HTR-8/SVneo (cell line): ENCODE data around the gene SRMS.

ENCODE experiments used
- DNase-seq: peaks from one replicate; pipeline ENCODE4 v3.0.0; 2011; ENCODE audit warnings: low spot score, mixed read lengths; ENCODE audit not compliant: insufficient read length
- FAIRE-seq: peaks from 2 replicates; lab custom pipeline; 2011; peaks lifted over from hg19 to GRCh38; lab: Jason Lieb, UNC

Gene SRMS

GRCh38 chr20:63540417-63541186 is 6.9 kb downstream of the SRMS start:
- no peak for DNase-seq
- peak; percentile 93 for FAIRE-seq

GRCh38 chr20:63539441-63540370 is 7.8 kb downstream of the SRMS start:
- no peak for DNase-seq
- FAIRE-seq = no peak

GRCh38 chr20:63539092-63539430 is 8.5 kb downstream of the SRMS start:
- FAIRE-seq (no peak), DNase-seq (no peak)

GRCh38 chr20:63538204-63539091 is 9.1 kb downstream of the SRMS start:
- no peak for FAIRE-seq
- peak; percentile 95 for DNase-seq

GRCh38 chr20:63537525-63538203 is 9.9 kb downstream of the SRMS start:
- peak; percentile 99 for FAIRE-seq
- peak; percentile 100 for DNase-seq

GRCh38 chr20:63536997-63537524 is 10.5 kb downstream of the SRMS start, which contains the start of gene PTK6:
PTK6 (minus strand) TSS chr20:63537376; CDS start chr20:63537314, 62 bp downstream.
- FAIRE-seq (peak; percentile 46), DNase-seq (no peak)

- FAIRE-seq = peak; percentile 70
- DNase-seq = no peak
Measured at GRCh38 chr20:63536241-63536977, 11.1 kb downstream of the SRMS start.

- FAIRE-seq = peak; percentile 89
- DNase-seq = no peak
Measured at GRCh38 chr20:63534831-63535651, 12.5 kb downstream of the SRMS start.

- FAIRE-seq (no peak), DNase-seq (no peak)
Measured at GRCh38 chr20:63534427-63534830, 13.1 kb downstream of the SRMS start.

GRCh38 chr20:63533871-63534393 is 13.6 kb downstream of the SRMS start:
- FAIRE-seq (no peak), DNase-seq (no peak)

- FAIRE-seq = no peak
- no peak for DNase-seq
Measured at GRCh38 chr20:63533388-63533787, 14.2 kb downstream of the SRMS start.

- FAIRE-seq (no peak), DNase-seq (no peak)
Measured at GRCh38 chr20:63532449-63532971, 15.0 kb downstream of the SRMS start.

GRCh38 chr20:63531686-63532448 is 15.7 kb downstream of the SRMS start:
- FAIRE-seq (peak; percentile 100), DNase-seq (no peak)

GRCh38 chr20:63530788-63531160 is 16.8 kb downstream of the SRMS start:
- no peak for FAIRE-seq
- no peak for DNase-seq

- FAIRE-seq = no peak
- DNase-seq = no peak
Measured at GRCh38 chr20:63529861-63530787, 17.4 kb downstream of the SRMS start.
